Effector memory CD4-positive, alpha-beta T cell (primary cell): ENCODE data around the gene RELCH.

ENCODE experiments used
- DNase-seq, 3 donors: peaks; one replicate each; pipeline ENCODE4 v3.0.0-alpha.2; 2020
- H3K27ac ChIP-seq: 2 replicates; pipeline ENCODE4 v1.7.0; 2013; ENCODE audit warnings: mild to moderate bottlenecking, low read length, moderate library complexity; ENCODE audit not compliant: insufficient read depth, poor library complexity, severe bottlenecking
- H3K27me3 ChIP-seq: replicated peaks from 2 replicates; pipeline ENCODE4 v1.7.0; 2013; ENCODE audit warnings: mild to moderate bottlenecking, low read length; ENCODE audit not compliant: insufficient read depth, control insufficient read depth, poor library complexity, severe bottlenecking
- H3K36me3 ChIP-seq: 2 replicates; pipeline ENCODE4 v1.7.0; 2013; ENCODE audit warnings: mild to moderate bottlenecking, low read length, moderate library complexity; ENCODE audit not compliant: control insufficient read depth, insufficient read depth
- H3K4me1 ChIP-seq: 2 replicates; pipeline ENCODE4 v1.7.0; 2013; ENCODE audit warnings: low read length, mild to moderate bottlenecking; ENCODE audit not compliant: control insufficient read depth, insufficient read depth, poor library complexity, severe bottlenecking
- H3K4me3 ChIP-seq: 2 replicates; pipeline ENCODE4 v1.7.0; 2013; ENCODE audit warnings: low read length, low read depth, mild to moderate bottlenecking; ENCODE audit not compliant: insufficient read depth, poor library complexity, severe bottlenecking
- H3K9me3 ChIP-seq: 2 replicates; pipeline ENCODE4 v1.7.0; 2013; ENCODE audit warnings: mild to moderate bottlenecking, low read length, moderate library complexity; ENCODE audit not compliant: control insufficient read depth

The RELCH gene

GRCh38 chr18:62332964-62333695, 146.1 kb downstream of the RELCH start:
- Histone ChIP-seq H3K9me3 (no peaks in the 10 kb centered on the region), H3K36me3 (no peaks in the 10 kb centered on the region), H3K27me3 (peaks cover 7% of the 10 kb centered on the region), H3K27ac (no peak overlapping the region), H3K4me1 (no peaks in the 10 kb centered on the region), H3K4me3 (no peak overlapping the region)
- DNase-seq, result no peak

DNA sequence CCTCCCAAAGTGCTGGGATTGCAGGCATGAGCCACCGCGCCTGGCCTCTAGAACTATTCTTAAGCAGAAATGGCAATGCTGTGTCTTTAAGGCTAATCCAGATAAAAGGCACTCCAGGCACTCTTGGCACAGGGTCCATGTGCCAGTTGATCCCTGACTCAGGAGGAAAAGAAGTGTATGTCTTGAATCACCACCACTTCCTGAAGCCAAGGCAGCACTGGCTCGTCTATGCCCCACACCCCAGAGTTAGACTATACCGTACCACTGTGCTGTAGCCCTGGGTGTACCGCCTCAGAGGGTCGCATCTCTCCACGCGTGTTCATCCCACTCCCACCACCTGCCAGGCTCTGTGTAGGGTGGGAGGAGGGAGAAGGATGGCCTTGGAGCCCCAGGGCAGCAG, 147.1 kb downstream of the RELCH start:
- H3K36me3 ChIP-seq, result no peaks in the 10 kb centered on the region
- peaks cover 4% of the 10 kb centered on the region for H3K27me3 ChIP-seq
- H3K4me3 ChIP-seq, result no peak overlapping the region
- no peak overlapping the region for H3K27ac ChIP-seq
- no peak for DNase-seq
- no peaks in the 10 kb centered on the region for H3K4me1 ChIP-seq
- no peaks in the 10 kb centered on the region for H3K9me3 ChIP-seq

GRCh38 chr18:62335494-62335893, 148.4 kb downstream of the RELCH start:
- no peaks in the 10 kb centered on the region for H3K4me1 ChIP-seq
- H3K4me3 ChIP-seq, result no peak overlapping the region
- no peaks in the 10 kb centered on the region for H3K9me3 ChIP-seq
- no peaks in the 10 kb centered on the region for H3K36me3 ChIP-seq
- H3K27ac ChIP-seq, result no peak overlapping the region
- DNase-seq, result no peak
- H3K27me3 ChIP-seq, result no peaks in the 10 kb centered on the region

DNA sequence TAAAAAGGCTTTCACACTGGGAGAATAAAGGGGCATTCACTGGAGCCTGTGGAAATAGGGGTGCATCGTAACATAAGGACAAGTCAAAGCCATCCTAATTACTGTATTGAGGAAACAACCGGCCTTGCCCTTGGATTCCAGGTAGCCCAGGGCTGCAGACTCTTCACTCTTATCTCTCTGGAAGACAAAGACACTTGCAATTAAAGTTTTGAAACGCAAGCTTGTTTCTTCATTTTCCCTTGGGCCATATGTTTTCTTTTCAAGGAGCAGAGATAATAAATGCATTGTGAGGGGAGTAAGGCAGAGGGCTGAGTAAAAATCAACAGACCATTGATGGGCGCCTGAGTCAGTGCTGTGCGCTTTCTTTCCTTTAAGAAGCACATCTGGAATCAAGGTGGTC, 149.6 kb downstream of the RELCH start:
- H3K9me3 ChIP-seq, result no peaks in the 10 kb centered on the region
- H3K27ac ChIP-seq, result no peak overlapping the region
- H3K4me3 ChIP-seq, result no peak overlapping the region
- no peaks in the 10 kb centered on the region for H3K27me3 ChIP-seq
- no peak for DNase-seq
- no peaks in the 10 kb centered on the region for H3K4me1 ChIP-seq
- H3K36me3 ChIP-seq, result no peaks in the 10 kb centered on the region

GRCh38 chr18:62337336-62337735, 150.3 kb downstream of the RELCH start:
- Histone ChIP-seq H3K4me1 (no peaks in the 10 kb centered on the region), H3K9me3 (no peaks in the 10 kb centered on the region), H3K27ac (no peak overlapping the region), H3K4me3 (no peak overlapping the region), H3K36me3 (no peaks in the 10 kb centered on the region), H3K27me3 (no peaks in the 10 kb centered on the region)
- no peak for DNase-seq

DNA sequence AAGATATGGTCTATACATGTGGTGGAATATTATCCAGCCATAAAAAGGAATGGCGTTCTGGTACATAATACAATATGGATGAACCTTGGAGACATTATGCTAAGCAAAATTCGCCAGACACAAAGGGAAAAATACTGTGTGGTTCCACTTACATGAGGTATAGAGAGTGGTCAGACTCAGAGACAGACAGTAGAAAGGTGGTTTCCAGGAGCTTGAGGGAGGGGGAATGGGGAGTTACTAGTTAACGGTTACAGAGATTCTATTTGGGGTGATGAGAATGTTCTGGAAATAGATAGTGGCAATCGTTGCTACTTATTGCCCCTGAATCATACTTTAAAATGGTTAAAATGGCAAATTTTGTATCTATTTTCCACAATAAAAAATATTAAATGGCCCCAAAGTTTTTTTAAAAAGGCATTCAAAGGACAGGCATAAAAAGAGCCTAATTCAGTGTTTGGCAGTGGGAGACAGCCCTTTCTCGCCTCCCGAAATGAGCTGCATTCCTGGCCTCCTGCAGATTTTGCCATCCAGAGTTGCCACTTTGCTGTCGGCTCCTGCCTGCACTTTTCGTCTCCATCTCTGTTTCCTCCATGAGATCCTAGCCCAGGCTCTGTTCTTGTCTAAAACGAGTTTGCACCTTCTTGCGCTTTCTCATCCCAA, 151.5 kb downstream of the RELCH start:
- no peaks in the 10 kb centered on the region for H3K36me3 ChIP-seq
- no peaks in the 10 kb centered on the region for H3K9me3 ChIP-seq
- H3K4me1 ChIP-seq, result no peaks in the 10 kb centered on the region
- no peak for DNase-seq
- H3K27ac ChIP-seq, result no peak overlapping the region
- no peaks in the 10 kb centered on the region for H3K27me3 ChIP-seq
- no peak overlapping the region for H3K4me3 ChIP-seq

- Histone ChIP-seq H3K27ac (no peak overlapping the region), H3K36me3 (no peaks in the 10 kb centered on the region), H3K9me3 (no peaks in the 10 kb centered on the region), H3K27me3 (no peaks in the 10 kb centered on the region), H3K4me3 (no peak overlapping the region), H3K4me1 (no peaks in the 10 kb centered on the region)
- DNase-seq, result no peak
Observed at GRCh38 chr18:62339106-62339988, 152.3 kb downstream of the RELCH start.

- Histone ChIP-seq H3K27ac (no peak overlapping the region), H3K27me3 (no peaks in the 10 kb centered on the region), H3K4me1 (no peaks in the 10 kb centered on the region), H3K9me3 (no peaks in the 10 kb centered on the region), H3K4me3 (no peak overlapping the region), H3K36me3 (no peaks in the 10 kb centered on the region)
- DNase-seq, result no peak
Observed at GRCh38 chr18:62340996-62341395, 153.9 kb downstream of the RELCH start.

DNA sequence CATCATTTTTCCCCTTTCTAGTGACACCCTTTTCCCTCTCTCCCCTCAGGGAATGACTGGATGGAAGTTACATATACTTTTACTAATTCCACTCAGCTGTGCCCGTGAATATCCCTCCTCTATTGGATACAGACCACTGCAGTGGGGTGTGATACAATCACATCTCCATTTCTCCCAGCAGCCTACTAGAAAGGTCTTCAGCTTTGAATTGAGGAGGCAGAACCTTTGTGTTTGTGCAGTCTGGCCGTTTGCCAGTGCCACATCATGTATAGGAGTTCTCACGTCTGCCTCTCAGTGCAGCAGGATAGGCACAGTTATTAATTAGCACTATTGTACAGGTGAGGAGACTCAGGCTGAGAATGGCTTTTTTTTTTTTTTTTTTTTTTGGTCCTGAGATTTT, 154.4 kb downstream of the RELCH start:
- no peak overlapping the region for H3K27ac ChIP-seq
- H3K27me3 ChIP-seq, result no peaks in the 10 kb centered on the region
- H3K4me1 ChIP-seq, result no peaks in the 10 kb centered on the region
- no peak for DNase-seq
- no peaks in the 10 kb centered on the region for H3K9me3 ChIP-seq
- no peak overlapping the region for H3K4me3 ChIP-seq
- no peaks in the 10 kb centered on the region for H3K36me3 ChIP-seq

GRCh38 chr18:62342884-62343283, 155.8 kb downstream of the RELCH start:
- no peaks in the 10 kb centered on the region for H3K27me3 ChIP-seq
- H3K27ac ChIP-seq, result no peak overlapping the region
- H3K4me3 ChIP-seq, result no peak overlapping the region
- H3K4me1 ChIP-seq, result no peaks in the 10 kb centered on the region
- DNase-seq, result no peak
- H3K9me3 ChIP-seq, result no peaks in the 10 kb centered on the region
- H3K36me3 ChIP-seq, result no peaks in the 10 kb centered on the region
